Body of pancreas (tissue), 4 donors: ENCODE results near the gene UFSP2. TPM values are rescaled to one million over a fixed set of nuclear protein-coding genes. Genes with fewer than 3 reads are reported as not detected.
A peak's percentile ranks its signal among the peaks of the same experiment; 100 is the strongest.

ENCODE experiments used
- ATAC-seq: fragments of 150-250 bp; one replicate; pipeline ENCODE4 v1.9.1; 2016
- DNase-seq, 4 donors: peaks; one replicate each; pipeline ENCODE4 v3.0.0-alpha.2; 2019
- H3K27ac ChIP-seq, 4 donors: fragments of 200-600 bp; sonication (generic); 1 replicate in 3 of 4; 2 replicates in 1 of 4; pipeline versions ENCODE4 v1.5.1 to v1.6.1; 2016 to 2019; ENCODE audit warnings: mild to moderate bottlenecking in 1 of 4, mixed read lengths in 1 of 4, moderate library complexity in 1 of 4
- H3K27me3 ChIP-seq, 2 donors: fragments of 200-600 bp; sonication (generic); one replicate each; pipeline ENCODE4 v1.6.0; 2016; ENCODE audit warnings: mild to moderate bottlenecking in 1 of 2
- H3K36me3 ChIP-seq, 2 donors: fragments of 200-600 bp; sonication (generic); replicated peaks in 1 of 2; 2 replicates each; pipeline ENCODE4 v1.5.1; 2016; ENCODE audit warnings: low read depth in 2 of 2; ENCODE audit not compliant: insufficient read depth in 1 of 2
- H3K4me1 ChIP-seq: fragments of 200-600 bp; sonication (generic); one replicate; pipeline ENCODE4 v1.6.0; 2016
- H3K4me3 ChIP-seq, 2 donors: fragments of 200-600 bp; sonication (generic); 1 replicate in 1 of 2; 2 replicates in 1 of 2; pipeline ENCODE4 v1.5.1; 2016 to 2019
- H3K9me3 ChIP-seq, 3 donors: fragments of 200-600 bp; sonication (generic); 1 replicate in 2 of 3; 2 replicates in 1 of 3; pipeline ENCODE4 v1.5.1; 2016
- POLR2A ChIP-seq, 3 donors: fragments of 450-650 bp; IDR thresholded peaks; one replicate each; pipeline ENCODE4 v1.6.1; 2016; ENCODE audit warnings: antibody characterized with exemption in 3 of 3, mild to moderate bottlenecking in 2 of 3
- WGBS, 2 donors: methylation state at CpG; one replicate each; pipeline ENCODE4 v1.1.5; 2017; 5-methylcytosine and 5-hydroxymethylcytosine counted together
- intact Hi-C: fragments of 100-400 bp; cut with DNase I; formaldehyde crosslinking; loops from one replicate; pipeline ENCODE4 v1.15.1; 2023
- total RNA-seq, 2 donors: library from RNA; depleted of rRNA; stranded (reverse); fragments of >200 nt; gene quantifications; one replicate each; pipeline ENCODE4 v1.1.0, GENCODE V29; 2016
- TF ChIP-seq, protein P1 (sequence below), 7 experiments: fragments of 450-650 bp in 4 of 7; fragments of 200-600 bp in 3 of 7; sonication (generic) in 3 of 7; IDR thresholded peaks; one replicate each; pipeline ENCODE4 v1.5.1; 2016 to 2019; ENCODE audit warnings: antibody characterized with exemption in 7 of 7

Gene UFSP2
- total RNA-seq, 2 donors from 2014 or later, result 14.8 to 18.5 TPM

DNA sequence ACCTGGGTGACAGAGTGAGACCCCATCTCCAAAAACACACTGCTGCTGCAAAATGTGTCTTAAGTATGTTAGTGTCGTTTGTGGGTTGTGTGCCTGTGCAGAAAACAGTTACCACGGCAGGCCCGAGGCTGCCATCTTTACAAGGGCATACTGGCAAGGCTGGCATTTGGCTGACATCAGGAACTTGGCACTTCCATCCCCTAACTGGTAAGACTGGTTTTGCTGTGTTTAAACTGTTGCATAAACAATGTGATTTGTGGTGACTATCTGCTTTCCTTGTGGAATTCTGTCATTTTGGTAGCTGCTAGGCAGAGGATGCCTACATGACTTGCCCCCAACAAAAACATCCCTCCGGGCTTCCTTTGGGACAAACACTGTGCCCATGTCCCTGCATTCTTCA, 42.3 kb downstream of the UFSP2 start:
- H3K36me3 ChIP-seq, result no peaks in the 10 kb centered on the region
- peak; percentile 82 to 89 (median 86) for DNase-seq
- peak in 1 of 3 donors; percentile 41 for TF ChIP-seq POLR2A (IDR thresholded peaks at IDR 0.05)
- TF ChIP-seq, protein P1, sequence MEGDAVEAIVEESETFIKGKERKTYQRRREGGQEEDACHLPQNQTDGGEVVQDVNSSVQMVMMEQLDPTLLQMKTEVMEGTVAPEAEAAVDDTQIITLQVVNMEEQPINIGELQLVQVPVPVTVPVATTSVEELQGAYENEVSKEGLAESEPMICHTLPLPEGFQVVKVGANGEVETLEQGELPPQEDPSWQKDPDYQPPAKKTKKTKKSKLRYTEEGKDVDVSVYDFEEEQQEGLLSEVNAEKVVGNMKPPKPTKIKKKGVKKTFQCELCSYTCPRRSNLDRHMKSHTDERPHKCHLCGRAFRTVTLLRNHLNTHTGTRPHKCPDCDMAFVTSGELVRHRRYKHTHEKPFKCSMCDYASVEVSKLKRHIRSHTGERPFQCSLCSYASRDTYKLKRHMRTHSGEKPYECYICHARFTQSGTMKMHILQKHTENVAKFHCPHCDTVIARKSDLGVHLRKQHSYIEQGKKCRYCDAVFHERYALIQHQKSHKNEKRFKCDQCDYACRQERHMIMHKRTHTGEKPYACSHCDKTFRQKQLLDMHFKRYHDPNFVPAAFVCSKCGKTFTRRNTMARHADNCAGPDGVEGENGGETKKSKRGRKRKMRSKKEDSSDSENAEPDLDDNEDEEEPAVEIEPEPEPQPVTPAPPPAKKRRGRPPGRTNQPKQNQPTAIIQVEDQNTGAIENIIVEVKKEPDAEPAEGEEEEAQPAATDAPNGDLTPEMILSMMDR (IDR thresholded peaks at IDR 0.05), result no peak
- H3K4me1 ChIP-seq, result peaks cover 55% of the 10 kb centered on the region
- peak overlapping the region; percentile 48 to 80 (median 66) for H3K27ac ChIP-seq
- no peaks in the 10 kb centered on the region for H3K9me3 ChIP-seq
- peak; percentile 89 for ATAC-seq
- intact Hi-C loops, result no loop called here
- WGBS, 2 donors, result 15 to 27% methylated on average over 4 of the region's 4 CpGs
- no peaks in the 10 kb centered on the region for H3K27me3 ChIP-seq
- H3K4me3 ChIP-seq, result no peak overlapping the region

DNA sequence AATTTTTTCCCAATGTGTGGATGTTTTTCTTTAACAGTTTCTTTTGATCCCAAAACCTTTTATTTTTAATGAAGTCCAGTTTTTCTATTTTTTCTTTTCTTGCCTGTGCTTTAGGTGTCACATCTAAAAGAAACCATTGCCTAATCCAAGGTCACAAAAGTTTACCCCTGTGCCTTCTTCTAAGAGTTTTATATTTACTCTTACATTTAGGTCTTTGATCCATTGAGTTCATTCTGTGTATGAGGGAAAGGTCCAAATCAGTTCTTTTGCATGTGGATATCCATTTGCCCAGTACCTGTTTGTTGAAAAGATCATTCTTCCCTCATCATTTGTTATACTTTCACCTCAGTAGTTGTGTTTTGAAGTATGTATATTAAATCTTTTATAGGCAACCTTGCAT, 43.0 kb downstream of the UFSP2 start:
- intact Hi-C loops, result no loop called here
- Histone ChIP-seq H3K27ac (peak overlapping the region in 1 of 4 donors; percentile 80), H3K27me3 (no peaks in the 10 kb centered on the region), H3K36me3 (no peaks in the 10 kb centered on the region), H3K9me3 (no peaks in the 10 kb centered on the region), H3K4me1 (peaks cover 57% of the 10 kb centered on the region), H3K4me3 (no peak overlapping the region)
- DNase-seq, result no peak
- no peak for ATAC-seq
- no peak for TF ChIP-seq POLR2A (IDR thresholded peaks at IDR 0.05)
- TF ChIP-seq, protein P1 (IDR thresholded peaks at IDR 0.05), result no peak

DNA sequence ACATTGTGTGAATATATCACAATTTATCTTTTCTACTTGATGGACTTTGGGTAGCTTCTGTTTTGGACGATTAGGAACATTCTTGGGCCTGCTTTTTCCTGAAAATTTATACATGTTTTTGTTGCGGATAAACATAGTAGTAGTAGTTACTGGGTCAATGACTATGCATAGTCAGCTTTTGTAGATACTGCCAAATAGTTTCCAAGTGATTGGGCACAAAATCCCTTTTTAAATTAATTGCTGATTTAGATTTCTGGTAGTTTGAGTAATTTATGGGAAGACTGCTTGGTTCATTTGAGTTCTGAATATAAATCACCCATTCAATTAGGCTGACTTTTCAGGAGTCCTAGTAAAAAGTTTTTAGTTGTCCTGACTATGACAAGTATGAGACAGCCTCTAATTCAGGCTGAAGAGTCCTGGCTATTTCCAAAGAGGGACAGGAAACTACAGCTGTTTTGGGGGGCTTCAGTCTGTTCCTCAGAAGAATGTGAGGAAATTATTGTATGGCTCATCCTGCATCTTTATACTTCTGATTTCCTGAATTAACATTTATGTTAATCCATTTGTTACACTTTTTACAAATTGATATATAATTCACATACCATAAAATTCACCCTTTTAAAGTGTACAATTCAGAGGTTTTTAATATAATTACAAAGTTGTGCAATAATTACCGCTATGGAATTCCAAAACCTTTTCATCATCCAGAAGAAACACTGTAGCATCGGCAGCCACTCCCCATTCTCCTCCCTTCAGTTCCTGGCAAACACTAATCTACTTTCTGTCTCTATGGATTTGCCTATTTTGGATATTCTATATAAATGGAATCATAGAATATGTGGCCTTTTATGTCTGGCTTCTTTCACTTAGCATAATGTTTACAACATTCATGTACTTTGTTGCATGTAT, 44.2 kb downstream of the UFSP2 start:
- TF ChIP-seq, protein P1 (IDR thresholded peaks at IDR 0.05), result no peak
- no peak for TF ChIP-seq POLR2A (IDR thresholded peaks at IDR 0.05)
- 50 to 58% methylated on average over 4 of the region's 4 CpGs for WGBS, 2 donors
- Histone ChIP-seq H3K27ac (no peak overlapping the region), H3K9me3 (no peaks in the 10 kb centered on the region), H3K27me3 (no peaks in the 10 kb centered on the region), H3K4me3 (no peak overlapping the region), H3K36me3 (no peaks in the 10 kb centered on the region), H3K4me1 (peaks cover 57% of the 10 kb centered on the region)
- DNase-seq, result no peak
- no peak for ATAC-seq
- intact Hi-C loops, result no loop called here

DNA sequence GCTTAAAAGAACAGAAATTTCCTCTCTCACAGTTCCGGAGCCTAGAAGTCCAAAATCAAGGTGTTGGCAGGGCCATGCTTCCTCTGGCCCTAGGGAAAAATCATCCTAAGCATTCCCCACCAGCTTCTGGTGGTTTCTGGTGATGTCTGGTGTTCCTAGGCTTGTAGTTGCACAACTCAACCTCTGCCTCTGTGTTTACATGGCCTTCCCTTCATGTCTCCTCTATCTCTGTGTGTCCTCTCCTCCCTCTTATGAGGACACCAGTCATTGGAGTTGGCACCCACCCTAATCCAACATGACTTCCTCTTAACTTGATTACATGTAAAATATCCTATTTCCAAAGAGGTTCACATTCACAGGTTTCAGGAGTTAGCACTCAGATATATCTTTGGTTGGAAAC, 45.4 kb downstream of the UFSP2 start:
- no peaks in the 10 kb centered on the region for H3K27me3 ChIP-seq
- intact Hi-C loops, result no loop called here
- H3K36me3 ChIP-seq, result no peaks in the 10 kb centered on the region
- TF ChIP-seq, protein P1 (IDR thresholded peaks at IDR 0.05), result no peak
- no peak for TF ChIP-seq POLR2A (IDR thresholded peaks at IDR 0.05)
- DNase-seq, result no peak
- no peaks in the 10 kb centered on the region for H3K9me3 ChIP-seq
- no peak overlapping the region for H3K4me3 ChIP-seq
- ATAC-seq, result no peak
- peak overlapping the region in 3 of 4 donors; percentile 57 to 77 (median 69) for H3K27ac ChIP-seq
- peaks cover 57% of the 10 kb centered on the region for H3K4me1 ChIP-seq
- 84 to 89% methylated on average over 1 of the region's 1 CpG for WGBS, 2 donors
